Renal cortical epithelial cell (primary cell): ENCODE measurements around the gene MUC5B. TPM values are rescaled to one million over a fixed set of nuclear protein-coding genes. Genes with fewer than 3 reads are reported as not detected.

Experiments
- DNase-seq: peaks from one replicate; pipeline ENCODE4 v3.0.0-alpha.2; 2011; ENCODE audit warnings: low read depth
- total RNA-seq: library from RNA; depleted of rRNA; stranded (reverse); fragments of >200 nt; gene quantifications from 2 replicates; pipeline ENCODE4 v1.2.3, GENCODE V29; 2014

MUC5B gene
- total RNA-seq, 1 donor from 2014 or later = not detected

DNA sequence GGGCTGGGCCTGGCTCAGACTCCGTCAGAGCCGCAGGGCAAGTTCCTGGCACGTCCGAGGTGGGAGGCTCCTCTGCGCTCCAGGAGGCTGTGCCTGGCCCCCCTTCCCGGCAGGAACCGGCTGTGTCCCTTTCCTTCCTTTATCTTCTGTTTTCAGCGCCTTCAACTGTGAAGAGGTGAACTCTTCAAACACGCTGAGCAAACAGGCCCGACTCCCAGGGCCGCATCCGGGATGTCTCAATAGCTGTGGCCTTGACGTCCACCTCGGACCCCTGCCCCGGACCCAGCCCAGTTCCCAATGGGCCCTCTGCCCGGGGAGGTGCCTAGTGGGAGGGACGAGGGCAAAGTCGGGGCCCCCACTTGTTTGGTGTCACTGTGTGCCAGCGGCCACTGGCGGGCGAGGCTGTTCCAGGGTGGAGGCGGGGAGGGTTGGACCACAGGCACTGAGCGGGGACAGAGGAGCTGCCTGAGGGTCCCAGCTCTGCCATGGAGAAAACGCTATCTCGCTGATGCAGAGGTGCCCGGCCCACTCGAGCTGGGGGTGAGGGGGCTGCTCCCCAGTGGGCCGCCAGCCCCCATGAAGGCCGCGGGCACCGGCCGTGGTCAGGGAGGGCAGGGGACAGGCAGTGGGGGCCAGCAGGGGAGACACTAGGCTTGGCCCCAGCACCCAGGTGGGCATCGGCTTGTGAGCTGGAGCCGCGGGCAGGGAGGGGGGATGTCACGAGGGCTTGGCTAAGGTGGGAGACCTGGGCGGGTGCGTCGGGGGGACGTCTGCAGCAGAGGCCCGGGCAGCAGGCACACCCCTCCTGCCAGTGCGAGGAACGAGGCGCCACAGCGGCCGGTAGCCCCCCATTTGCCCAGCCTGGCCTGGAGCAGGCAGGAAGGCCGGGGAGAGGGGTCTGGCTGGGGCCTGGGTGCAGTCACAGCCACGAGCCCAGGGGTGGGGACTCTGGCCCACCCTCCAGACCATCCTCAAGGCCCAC is 2.7 kb upstream of the MUC5B start:
- no peak for DNase-seq

DNA sequence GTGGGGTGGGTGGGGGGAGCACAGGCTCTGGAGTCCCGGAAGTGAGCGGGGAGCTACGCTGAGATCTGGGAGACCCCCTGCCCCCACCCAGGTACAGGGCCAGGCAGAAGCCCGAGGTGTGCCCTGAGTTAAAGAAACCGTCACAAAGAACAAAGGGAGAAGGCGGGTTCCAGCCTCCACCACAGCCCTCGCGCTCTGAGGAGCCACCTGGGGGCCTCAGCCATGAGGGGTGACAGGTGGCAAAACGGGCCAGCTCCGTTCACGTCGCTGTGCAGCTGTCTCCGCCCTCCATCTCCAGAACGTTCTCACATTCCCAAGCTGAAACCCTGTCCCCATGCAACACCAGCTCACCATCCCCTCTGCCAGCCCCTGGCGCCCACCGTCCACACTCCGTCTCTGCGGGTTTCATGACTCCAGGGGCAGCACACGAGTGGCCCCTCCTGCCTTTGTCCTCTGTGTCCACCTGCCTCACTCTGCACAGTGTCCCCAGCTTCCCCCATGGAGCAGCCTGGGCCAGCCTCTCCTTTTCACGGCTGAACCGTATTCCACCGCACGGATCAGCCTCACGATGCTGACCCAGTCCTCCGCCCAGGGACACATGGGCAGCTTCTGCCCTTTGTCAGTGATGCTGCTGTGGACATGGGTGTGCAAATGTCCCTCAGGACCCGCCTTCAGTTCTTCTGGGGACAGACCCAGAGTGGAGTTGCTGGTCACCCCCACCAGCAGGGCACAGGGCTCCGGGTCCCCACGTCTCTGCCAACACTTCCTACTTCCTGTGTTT is 1.7 kb upstream of the MUC5B start:
- DNase-seq = no peak

DNA sequence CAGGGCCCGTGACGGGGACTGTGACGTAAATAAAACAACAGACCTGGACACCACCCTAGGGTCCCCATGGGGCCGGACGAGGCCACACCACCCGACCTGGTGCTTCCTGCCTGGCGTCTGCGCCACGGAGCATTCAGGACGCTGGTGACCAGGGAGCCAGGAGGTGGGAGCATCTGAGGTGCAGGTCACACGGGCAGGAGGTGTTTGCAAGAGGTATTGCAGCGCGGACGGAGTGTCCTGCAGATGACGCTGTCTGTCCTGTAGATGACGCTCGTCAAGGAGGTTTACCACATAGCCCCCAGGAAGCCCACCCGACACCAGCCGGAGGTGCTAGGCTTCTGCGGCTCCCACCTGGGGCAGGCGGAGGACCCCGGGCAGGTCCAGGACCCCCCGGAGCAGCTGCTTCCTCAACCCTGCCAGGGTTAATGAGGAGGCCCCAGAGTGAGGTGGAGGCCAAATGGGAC is 986 bp upstream of the MUC5B start:
- no peak for DNase-seq

DNA sequence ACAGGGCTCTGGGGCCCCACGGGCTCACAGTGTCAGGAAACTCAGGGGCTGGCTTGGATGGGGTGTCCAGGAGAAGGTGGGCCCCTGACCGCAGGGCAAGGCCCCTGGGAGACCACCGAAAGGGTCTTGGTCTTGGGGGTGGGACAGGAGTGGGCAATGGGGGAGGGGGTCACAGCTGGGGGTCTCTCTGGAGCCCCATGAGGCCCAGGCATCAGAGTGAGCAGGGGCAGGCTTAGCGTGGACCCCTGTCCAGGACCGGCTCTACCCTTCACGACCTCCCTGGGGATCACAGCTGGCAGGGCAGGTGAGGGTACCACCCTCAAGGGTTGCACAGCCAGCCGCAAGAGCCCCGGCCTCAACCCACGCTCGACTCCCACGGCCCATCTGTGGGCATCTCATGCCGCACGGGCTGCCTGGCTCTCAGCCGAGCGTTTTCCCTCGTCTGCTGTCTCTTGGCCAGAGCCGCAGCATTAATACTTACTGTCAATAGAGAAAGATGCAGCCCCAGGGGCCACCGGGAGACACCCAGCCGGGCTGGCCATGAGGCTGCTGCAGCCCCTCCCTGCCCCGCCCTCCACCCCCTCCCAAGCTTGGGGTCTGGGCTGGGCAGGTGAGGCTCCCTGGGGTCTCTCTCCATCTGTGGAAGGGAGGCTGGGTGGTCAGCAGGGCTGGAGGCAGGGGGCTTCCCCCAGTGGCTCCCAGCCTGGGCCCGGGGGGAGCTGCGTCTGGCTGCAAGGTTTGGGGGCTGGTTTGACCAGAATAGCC is 662 bp downstream of the MUC5B start:
- DNase-seq = no peak

DNA sequence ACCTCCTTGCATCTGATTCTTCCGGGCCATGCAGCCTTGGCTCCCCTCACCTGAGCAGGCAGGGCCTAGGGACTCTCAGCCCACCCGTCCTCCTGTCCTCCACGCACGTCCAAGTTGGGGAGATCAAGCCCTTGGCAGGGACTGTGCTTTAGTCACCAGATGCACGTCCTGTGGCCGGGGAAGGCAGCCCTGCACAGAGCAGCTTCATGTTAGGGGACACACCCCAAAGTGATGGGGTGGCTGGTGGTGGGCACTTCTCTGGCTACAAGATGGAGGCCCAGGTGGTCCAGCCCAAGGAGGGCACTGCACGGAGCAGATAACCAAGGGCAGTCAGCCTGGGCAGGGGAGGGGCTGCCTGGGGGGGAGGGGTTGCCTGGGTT is 1.2 kb downstream of the MUC5B start:
- DNase-seq = no peak

DNA sequence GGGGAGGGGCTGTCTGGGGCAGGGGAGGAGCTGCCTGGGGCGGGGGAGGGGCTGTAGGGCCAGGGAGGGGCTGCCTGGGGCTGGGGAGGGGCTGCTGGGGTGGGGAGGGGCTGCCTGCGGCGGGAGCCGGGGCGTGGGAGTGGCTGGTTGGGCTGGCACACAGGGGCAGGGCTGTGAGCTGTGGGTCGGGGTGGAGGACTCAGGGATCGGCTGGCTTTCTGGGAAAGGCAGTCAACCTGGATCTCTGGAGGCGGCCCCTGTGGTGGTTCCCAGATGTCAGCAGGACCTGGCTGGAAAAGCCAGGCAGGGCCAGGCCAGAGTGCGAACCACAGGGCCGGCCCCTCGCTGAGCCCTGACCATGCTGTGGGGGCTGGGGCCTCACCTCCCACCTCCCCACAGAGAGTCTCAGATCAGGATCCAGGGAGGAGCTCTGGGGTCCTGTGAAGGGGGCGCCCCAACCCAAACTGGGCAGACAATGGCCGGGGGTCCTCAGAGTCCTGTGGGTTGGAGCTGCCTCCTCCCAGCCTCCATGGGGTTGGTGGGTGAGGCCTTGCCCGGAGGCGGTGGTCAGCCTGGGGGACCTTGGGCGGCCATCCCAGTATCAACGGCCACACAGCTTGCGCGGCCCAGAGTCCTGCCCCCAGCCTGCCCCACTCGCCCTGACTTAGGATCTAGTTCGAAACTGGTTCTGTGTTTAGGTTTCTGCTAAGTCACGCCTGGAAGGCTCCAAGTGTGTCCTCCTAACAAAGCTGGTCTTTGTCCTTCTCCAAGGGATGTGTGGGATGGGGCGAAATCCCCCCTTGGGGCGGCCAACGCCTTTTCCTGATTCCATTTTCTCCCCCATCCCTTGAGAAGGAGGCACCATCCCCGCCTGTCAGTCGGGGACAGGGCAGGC is 1.9 kb downstream of the MUC5B start:
- DNase-seq = no peak

DNA sequence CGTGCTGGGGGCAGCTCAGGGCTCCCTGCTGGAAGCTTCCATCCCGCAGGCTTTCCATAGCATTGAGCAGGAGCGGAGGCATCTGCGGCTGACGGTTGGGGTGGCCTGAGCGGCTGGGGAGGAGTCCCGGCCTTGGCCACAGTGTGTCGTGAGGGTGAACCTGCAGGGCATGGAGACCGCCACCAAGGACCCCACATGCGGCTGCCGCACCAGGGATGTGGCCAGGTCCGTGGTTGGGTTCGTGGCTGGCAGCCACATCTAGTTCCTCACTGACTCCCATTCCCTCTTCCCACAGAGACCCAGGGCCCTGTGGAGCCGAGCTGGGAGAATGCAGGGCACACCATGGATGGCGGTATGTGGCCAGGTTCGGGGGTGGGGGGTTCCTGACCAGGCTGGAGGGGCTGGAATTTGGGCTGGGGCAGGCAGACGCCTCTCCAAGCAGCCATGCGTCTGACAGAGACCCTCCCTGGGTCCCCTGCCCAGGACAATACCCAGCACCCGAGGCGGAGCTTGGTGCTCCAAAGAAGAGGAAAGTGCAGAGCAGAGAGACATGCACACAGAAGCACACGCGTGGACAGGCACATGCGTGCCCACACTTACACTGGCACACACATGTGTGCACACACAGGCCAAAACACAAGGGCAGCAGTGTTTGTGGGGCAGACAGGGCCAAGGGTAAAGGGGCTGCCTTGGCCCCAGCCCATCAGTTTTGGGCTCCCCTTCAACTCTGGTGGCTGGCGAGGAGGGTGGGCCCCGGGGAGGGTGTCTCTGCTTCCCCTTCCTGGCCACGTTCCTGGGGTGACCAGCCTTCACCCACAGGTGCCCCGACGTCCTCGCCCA is 2.7 kb downstream of the MUC5B start:
- no peak for DNase-seq

DNA sequence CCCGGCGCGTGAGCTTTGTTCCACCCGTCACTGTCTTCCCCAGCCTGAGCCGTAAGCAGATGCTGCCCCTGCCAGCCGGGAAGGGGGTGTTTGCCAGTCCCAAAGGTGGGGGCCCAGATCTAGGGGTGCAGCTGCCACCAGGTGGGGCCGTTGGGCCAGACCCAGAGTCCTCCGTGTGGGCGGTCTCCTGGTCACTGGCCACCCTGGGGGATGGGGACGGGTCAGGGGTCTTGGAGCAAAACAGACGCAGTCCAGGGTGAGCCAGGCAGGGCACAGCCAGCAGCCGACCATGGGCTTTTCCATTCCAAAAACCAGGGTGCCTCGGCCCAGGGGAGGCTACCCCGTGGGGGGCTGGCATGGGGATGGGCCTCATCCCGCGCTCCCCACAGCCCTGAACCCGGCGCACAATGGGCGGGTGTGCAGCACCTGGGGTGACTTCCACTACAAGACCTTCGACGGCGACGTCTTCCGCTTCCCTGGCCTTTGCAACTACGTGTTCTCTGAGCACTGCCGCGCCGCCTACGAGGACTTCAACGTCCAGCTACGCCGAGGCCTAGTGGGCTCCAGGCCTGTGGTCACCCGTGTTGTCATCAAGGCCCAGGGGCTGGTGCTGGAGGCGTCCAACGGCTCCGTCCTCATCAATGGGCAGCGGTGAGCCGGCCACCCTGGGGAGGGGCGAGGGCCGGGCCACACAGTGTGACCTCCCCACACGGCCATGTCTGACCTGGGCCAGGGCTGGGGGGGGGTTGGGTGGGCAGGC is 3.5 kb downstream of the MUC5B start:
- no peak for DNase-seq

DNA sequence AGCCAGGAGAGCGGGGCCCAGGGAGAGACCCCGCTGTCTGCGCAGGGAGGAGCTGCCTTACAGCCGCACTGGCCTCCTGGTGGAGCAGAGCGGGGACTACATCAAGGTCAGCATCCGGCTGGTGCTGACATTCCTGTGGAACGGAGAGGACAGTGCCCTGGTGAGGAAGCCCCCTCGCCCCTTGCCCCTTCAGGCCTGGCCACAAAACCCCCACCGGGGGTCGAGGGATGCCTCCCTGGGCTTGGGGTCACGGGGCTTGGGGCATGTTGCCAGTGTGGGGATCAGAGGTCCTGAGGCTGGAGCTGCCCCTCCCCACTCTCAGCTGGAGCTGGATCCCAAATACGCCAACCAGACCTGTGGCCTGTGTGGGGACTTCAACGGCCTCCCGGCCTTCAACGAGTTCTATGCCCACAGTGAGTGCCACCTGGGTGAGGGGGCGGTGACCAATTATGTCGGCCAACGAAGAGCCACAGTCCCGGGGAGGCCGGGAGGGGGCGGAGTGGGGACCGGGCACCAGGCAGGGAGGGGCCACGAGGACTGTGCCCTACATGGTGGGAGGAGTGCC is 4.2 kb downstream of the MUC5B start:
- no peak for DNase-seq

DNA sequence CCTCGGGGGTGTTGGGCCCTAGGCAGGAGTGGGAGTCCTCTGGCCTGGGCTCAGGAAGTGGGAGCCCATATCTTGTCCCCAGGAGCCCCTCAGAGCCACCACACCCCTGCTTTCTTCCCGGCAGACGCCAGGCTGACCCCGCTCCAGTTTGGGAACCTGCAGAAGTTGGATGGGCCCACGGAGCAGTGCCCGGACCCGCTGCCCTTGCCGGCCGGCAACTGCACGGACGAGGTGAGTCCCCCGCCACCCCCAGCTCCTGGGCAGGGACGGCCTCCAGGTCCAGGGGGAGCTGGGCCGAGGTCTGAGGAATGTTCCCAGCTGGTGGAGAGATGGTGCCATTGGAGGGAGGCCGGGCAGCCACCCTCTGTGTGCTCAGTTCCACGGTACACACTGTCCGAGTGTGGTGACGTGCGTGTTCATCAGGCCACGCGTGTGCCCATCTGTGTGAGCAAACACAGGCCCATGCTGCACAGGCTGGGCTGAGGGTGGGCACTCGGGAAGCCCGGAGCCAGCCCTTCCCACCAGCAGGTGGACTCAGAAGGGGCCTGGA is 4.8 kb downstream of the MUC5B start:
- no peak for DNase-seq

DNA sequence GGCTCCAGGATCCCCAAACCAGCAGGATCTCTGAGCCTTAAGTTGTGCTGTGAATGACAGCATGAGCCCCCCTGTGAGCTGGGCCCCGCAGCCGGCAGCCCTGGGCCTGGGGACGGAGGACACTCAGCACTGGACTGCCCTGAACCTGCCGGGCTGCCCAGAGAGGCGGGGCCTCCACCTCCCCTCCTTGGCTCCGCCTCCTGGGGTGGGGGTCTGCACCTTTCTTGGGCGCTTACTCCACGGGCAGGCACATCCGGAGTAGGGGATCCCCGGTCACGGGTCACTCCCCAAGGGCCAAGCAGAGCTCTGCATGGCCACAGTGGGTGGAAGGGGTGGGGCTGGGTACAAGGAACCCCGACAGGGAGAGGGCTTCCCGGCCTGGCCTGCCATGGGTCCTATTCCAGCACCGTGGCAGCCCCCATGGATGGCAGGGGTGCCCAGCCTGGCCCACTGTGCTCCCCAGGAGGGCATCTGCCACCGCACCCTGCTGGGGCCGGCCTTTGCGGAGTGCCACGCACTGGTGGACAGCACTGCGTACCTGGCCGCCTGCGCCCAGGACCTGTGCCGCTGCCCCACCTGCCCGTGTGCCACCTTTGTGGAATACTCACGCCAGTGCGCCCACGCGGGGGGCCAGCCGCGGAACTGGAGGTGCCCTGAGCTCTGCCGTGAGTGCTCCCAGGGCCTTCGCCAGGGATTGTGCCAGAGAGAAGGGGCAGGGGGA is 5.4 kb downstream of the MUC5B start:
- no peak for DNase-seq

DNA sequence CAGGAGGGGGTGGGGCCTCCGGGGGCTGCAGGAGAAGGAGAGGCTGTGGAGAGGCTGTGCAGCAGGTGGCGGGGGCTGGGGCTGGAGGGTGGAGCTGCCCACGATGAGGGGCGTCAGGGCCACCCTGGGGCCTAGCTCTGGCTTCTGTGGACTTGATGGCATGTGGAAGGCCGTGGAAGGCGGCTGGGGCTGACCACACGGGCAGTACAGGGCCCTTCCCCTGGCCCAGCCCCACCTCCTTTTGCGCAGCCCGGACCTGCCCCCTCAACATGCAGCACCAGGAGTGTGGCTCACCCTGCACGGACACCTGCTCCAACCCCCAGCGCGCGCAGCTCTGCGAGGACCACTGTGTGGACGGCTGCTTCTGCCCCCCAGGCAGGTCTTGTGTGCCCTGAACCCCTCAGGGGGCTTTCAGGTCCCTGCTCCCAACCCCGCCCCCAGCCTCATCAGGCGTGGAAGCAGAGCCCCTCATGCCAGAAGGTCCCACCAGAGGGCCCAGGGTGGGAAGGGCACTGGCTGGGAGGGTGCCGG is 6.1 kb downstream of the MUC5B start:
- no peak for DNase-seq

DNA sequence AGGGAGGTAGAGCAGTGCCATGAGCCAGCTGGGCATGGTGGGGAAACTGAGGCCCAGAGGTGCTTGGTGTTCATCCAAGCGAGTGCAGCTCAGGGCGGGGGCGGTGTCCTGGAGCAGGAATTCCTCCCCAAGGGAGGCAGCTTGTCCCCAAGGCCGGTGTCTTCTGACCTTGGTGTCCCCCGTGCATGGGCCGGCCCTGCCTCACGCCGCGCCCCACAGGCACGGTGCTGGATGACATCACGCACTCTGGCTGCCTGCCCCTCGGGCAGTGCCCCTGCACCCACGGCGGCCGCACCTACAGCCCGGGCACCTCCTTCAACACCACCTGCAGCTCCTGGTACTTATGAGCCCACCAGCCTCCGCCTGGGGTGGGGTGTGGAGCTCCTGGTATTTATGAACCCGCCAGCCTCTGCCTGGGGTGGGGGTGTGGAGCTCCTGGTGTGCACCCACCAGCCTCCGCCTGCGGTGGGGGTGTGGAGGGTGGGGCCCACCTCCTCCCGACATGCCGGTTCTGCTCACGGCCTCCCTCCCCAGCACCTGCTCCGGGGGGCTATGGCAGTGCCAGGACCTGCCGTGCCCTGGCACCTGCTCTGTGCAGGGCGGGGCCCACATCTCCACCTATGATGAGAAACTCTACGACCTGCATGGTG is 6.7 kb downstream of the MUC5B start:
- DNase-seq = no peak

DNA sequence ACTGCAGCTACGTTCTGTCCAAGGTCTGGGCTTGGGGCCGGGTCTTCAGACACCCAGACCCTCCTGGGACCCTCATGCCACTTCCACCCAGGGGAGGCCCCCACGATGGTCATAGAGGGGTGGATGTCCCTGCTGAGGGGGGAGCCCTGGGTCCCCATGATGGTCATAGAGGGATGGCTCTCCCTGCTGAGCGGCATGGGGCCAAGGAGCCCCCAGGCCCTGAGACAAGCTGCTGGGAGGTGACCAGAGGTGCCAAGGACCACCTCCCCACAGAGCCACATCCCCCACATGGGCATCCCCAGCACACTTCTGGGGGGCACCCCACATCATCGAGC is 7.2 kb downstream of the MUC5B start:
- no peak for DNase-seq

DNA sequence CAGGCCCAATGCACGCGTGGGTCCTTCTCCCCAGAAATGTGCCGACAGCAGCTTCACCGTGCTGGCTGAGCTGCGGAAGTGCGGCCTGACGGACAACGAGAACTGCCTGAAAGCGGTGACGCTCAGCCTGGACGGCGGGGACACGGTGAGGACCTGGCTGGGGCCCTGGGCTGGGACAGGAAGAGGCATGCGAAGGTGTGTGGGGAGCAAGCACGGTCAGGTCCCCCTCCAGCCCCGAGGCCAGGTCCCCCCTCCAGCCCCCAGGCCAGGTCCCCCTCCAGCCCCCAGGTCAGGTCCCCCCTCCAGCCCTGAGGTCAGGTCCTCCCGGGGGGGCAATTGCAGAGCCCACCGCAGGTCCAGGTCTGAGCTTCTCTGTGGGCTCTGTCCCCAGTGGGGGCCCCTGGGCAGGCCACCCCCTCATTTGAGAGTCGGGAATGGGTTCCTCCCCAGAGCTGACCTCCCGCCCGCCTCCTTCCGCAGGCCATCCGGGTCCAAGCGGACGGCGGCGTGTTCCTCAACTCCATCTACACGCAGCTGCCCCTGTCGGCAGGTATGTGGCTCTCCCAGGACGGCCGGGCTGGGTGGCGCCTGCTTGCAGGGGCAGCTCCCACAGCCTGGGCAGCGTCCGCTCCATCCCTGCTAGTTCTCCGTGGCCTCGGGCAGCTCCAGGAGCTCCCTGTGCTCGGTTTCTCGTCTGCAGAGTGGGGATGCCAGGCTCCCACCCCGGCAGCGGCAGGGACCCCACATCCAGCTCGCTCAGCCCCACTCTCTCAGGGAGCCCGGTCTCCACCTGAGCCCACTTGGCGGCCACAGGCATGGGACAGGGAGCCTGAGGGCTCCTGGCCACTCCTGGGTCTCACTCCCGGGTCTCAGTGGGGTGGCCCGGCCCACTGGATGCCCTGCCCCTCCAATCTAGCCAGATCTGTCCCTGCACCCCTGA is 7.9 kb downstream of the MUC5B start:
- DNase-seq = no peak

DNA sequence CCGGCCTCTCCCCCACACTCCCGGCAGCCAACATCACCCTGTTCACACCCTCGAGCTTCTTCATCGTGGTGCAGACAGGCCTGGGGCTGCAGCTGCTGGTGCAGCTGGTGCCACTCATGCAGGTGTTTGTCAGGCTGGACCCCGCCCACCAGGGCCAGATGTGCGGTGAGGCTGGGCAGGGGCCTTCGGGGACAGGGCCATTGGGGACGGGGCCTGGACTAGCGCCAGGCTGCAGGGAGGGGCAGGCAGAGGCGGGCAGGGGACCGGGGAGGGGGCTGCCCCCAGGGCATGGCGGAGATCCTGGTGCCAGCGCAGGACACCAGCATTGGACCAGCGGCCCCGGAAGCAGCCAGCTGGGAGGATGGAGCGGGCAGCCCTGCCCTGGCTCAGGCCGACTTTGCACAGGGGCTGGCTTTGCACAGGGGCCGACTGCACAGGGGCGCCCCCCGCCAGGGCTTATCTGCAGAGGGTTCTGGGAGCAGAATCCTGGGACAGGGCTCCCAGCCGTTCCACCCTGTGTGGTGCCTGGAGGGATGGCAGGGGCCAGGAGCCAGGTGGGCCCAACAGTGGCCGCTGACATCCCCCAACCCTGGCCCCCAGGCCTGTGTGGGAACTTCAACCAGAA is 8.6 kb downstream of the MUC5B start:
- no peak for DNase-seq
